GM19239 (cell line): ENCODE measurements around the gene CEP112.
"Not testable (repeated sequence)": the region's sequence is repeated elsewhere in the genome, so short reads cannot be mapped to it uniquely, and the experiment has no call there.

Experiments
- DNase-seq: peaks from one replicate; pipeline ENCODE4 v3.0.0; 2011; ENCODE audit warnings: low spot score; ENCODE audit not compliant: insufficient read length
- FAIRE-seq: peaks from 2 replicates; lab custom pipeline; 2011; peaks lifted over from hg19 to GRCh38; lab: Jason Lieb, UNC

The CEP112 gene

GRCh38 chr17:65853816-65854215 is 338.1 kb downstream of the CEP112 start:
- no peak for FAIRE-seq
- no peak for DNase-seq

- no peak for FAIRE-seq
Measured at GRCh38 chr17:65852911-65853310, 339.0 kb downstream of the CEP112 start.

GRCh38 chr17:65851965-65852736 is 339.8 kb downstream of the CEP112 start:
- DNase-seq = no peak
- no peak for FAIRE-seq

More at GRCh38 chr17:65852911-65853310, 339.0 kb downstream of the CEP112 start:
- no peak for DNase-seq

GRCh38 chr17:65850486-65850885 is 341.4 kb downstream of the CEP112 start:
- no peak for DNase-seq
- FAIRE-seq = no peak

- no peak for FAIRE-seq
- no peak for DNase-seq
Measured at GRCh38 chr17:65848751-65849150, 343.2 kb downstream of the CEP112 start.

GRCh38 chr17:65841089-65841488 is 350.8 kb downstream of the CEP112 start:
- DNase-seq (no peak), FAIRE-seq (no peak)

- FAIRE-seq, DNase-seq: not testable (repeated sequence)
Measured at GRCh38 chr17:65837232-65837631, 354.7 kb downstream of the CEP112 start.

- FAIRE-seq = no peak
- no peak for DNase-seq
Measured at GRCh38 chr17:65833214-65833613, 358.7 kb downstream of the CEP112 start.

- FAIRE-seq (no peak), DNase-seq (no peak)
Measured at GRCh38 chr17:65830356-65830755, 361.6 kb downstream of the CEP112 start.

GRCh38 chr17:65826577-65826976 is 365.4 kb downstream of the CEP112 start:
- not testable (repeated sequence) for FAIRE-seq, DNase-seq

- FAIRE-seq (no peak), DNase-seq (no peak)
Measured at GRCh38 chr17:65824901-65825300, 367.0 kb downstream of the CEP112 start.

GRCh38 chr17:65823713-65824112 is 368.2 kb downstream of the CEP112 start:
- FAIRE-seq (no peak), DNase-seq (no peak)

GRCh38 chr17:65820811-65821210 is 371.1 kb downstream of the CEP112 start:
- FAIRE-seq (no peak), DNase-seq (no peak)

- FAIRE-seq (no peak), DNase-seq (no peak)
Measured at GRCh38 chr17:65820306-65820705, 371.6 kb downstream of the CEP112 start.

GRCh38 chr17:65819810-65820209 is 372.1 kb downstream of the CEP112 start:
- FAIRE-seq (no peak), DNase-seq (no peak)

GRCh38 chr17:65817951-65818350 is 374.0 kb downstream of the CEP112 start:
- FAIRE-seq = no peak
- no peak for DNase-seq

- DNase-seq = no peak
- no peak for FAIRE-seq
Measured at GRCh38 chr17:65814418-65814817, 377.5 kb downstream of the CEP112 start.

GRCh38 chr17:65813306-65813705 is 378.6 kb downstream of the CEP112 start:
- DNase-seq (no peak), FAIRE-seq (no peak)

GRCh38 chr17:65811043-65811442 is 380.9 kb downstream of the CEP112 start:
- DNase-seq (no peak), FAIRE-seq (no peak)

GRCh38 chr17:65809366-65809765 is 382.6 kb downstream of the CEP112 start:
- FAIRE-seq (no peak), DNase-seq (no peak)

- DNase-seq, FAIRE-seq: not testable (repeated sequence)
Measured at GRCh38 chr17:65808566-65808965, 383.4 kb downstream of the CEP112 start.

- DNase-seq (no peak), FAIRE-seq (no peak)
Measured at GRCh38 chr17:65807361-65807760, 384.6 kb downstream of the CEP112 start.
